Measurements from ENCODE around the gene TRERF1. TPM values are rescaled to one million over a fixed set of nuclear protein-coding genes. Genes with fewer than 3 reads are reported as not detected.

The TRERF1 gene
- total RNA-seq, 1 donor, result 6.5 TPM

DNA sequence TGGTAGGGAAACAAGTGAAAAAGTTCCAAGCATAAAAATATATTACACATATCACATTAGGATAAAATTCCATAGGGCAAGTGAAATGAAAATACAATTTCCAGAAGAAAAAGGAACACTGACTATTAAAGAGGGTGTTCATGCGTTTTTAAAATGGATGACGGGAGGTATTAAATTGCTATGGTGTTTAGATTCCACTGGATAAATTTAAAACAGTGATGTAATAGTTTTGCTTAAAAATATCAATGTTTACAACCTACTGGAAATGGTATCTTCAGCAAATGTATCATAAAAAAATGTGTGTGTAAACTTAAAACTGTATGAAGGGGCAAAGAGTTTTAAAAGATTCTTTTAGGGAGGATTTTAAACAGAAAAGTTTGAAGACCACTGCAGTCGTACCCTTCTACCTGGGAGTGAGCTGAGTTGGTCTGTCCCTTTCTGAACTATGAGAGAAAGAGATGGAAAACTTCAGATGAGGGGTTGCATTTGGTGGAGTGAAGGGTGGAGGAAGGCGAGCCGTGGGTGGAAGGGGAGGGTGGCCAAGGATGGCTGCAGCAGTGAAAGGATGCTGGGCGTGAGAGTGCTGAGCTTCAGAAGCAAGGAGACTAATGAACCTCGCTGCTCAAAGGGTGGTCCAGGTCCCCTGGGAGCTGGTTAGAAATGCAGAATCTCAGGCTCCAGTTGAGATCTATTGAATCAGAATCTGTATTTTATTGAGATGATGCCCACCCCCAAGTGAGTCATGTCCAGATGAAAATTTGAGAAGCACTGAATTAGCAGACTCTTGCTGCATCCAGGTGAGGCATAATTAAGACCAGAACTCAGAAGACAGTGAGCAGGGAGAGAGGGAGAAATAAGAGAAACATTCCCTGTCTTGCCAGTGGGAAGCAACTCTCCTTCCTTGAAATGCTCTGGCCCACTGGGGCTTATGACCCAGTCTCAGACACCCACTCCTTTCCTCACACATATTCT is 179.6 kb downstream of the TRERF1 start:
- TF ChIP-seq CTCF (IDR thresholded peaks at IDR 0.05; ENCODE audit: insufficient read depth, low read depth, low read length), result no peak
- DNase-seq (ENCODE audit: low read depth), result no peak
- H3K4me3 ChIP-seq (ENCODE audit: low read depth, low read length), result no peak overlapping the region

DNA sequence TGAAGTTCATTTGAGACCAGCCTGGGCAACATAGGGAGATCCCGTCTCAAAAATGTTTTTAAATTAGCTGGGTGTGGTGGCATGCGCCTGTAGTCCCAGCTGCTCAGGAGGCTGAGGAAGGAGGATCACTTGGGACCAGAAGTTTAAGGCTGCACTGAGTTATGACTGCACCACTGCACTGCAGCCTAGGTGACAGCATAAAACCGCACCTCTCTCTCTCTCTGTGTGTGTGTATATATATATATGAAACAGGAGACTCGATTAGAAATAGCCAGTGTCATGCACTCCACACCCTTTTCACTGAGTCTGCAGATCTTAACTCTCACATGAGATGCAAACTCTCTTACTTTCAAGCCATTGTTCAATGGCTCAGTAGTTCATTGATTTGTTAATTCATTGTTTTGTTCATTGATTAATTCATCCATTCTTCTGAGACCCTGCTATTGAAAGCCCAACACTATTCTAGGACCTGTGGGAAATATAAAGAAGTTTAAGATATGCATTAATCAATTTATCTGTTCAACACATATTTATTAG is 181.7 kb downstream of the TRERF1 start:
- DNase-seq (ENCODE audit: low read depth), result no peak
- no peak for TF ChIP-seq CTCF (IDR thresholded peaks at IDR 0.05; ENCODE audit: insufficient read depth, low read depth, low read length)
- H3K4me3 ChIP-seq (ENCODE audit: low read depth, low read length), result no peak overlapping the region

GRCh38 chr6:42269553-42269952 is 182.2 kb downstream of the TRERF1 start:
- DNase-seq (ENCODE audit: low read depth), result no peak
- no peak overlapping the region for H3K4me3 ChIP-seq (ENCODE audit: low read depth, low read length)
- TF ChIP-seq CTCF (IDR thresholded peaks at IDR 0.05; ENCODE audit: insufficient read depth, low read depth, low read length), result no peak

GRCh38 chr6:42268835-42269204 is 182.9 kb downstream of the TRERF1 start:
- DNase-seq (ENCODE audit: low read depth), result no peak
- no peak for TF ChIP-seq CTCF (IDR thresholded peaks at IDR 0.05; ENCODE audit: insufficient read depth, low read depth, low read length)
- H3K4me3 ChIP-seq (ENCODE audit: low read depth, low read length), result no peak overlapping the region

- H3K4me3 ChIP-seq (ENCODE audit: low read depth, low read length), result no peak overlapping the region
- no peak for DNase-seq (ENCODE audit: low read depth)
- TF ChIP-seq CTCF (IDR thresholded peaks at IDR 0.05; ENCODE audit: insufficient read depth, low read depth, low read length), result no peak
These were observed 183.5 kb downstream of the TRERF1 start for GRCh38 chr6:42268016-42268834.

DNA sequence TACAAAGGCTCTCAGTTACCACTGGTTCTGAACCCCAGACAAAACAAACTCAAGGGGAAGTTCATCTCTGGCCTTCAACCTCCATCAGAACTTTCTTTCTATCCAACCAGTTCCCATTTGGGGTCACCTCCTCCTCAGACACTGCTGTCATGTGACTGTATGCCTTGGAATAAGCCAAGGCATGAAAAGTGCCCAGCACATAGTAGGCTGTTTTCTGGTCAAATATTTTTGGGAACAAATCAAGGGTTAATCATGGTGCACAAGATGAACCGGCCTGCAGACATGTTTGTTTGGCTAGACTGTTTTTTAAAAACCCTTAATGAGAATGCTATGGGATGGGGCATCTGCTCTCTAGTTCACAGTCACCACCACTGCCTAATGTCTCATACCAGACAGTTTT is 185.2 kb downstream of the TRERF1 start:
- DNase-seq (ENCODE audit: low read depth), result no peak

More for the DNA sequence above, 185.2 kb downstream of the TRERF1 start:
- no peak for TF ChIP-seq CTCF (IDR thresholded peaks at IDR 0.05; ENCODE audit: insufficient read depth, low read depth, low read length)
- no peak overlapping the region for H3K4me3 ChIP-seq (ENCODE audit: low read depth, low read length)
